Muscle of arm (tissue), 12 donors: Measurements from ENCODE around the gene C21orf91. TPM values are rescaled to one million over a fixed set of nuclear protein-coding genes. Genes with fewer than 3 reads are reported as not detected.
A peak's percentile ranks its signal among the peaks of the same experiment; 100 is the strongest.
"Not testable (repeated sequence)": the region's sequence is repeated elsewhere in the genome, so short reads cannot be mapped to it uniquely, and the experiment has no call there.

Experiments used
- DNase-seq: peaks from one replicate; pipeline ENCODE4 v3.0.0-alpha.2; 2013
- polyA plus RNA-seq, 12 donors: library from polyadenylated mRNA; unstranded; fragments of 120-200 nt; gene quantifications; one replicate each; pipeline ENCODE4 v1.2.1, GENCODE V29; 2013; ENCODE audit not compliant: insufficient read length in 12 of 12

The C21orf91 gene
- polyA plus RNA-seq, 12 donors: 19.2 to 30.8 (median 20.0) TPM; not detected in 1

GRCh38 chr21:17780539-17780938 lies 38.6 kb downstream of the C21orf91 start:
- DNase-seq: no peak

DNA sequence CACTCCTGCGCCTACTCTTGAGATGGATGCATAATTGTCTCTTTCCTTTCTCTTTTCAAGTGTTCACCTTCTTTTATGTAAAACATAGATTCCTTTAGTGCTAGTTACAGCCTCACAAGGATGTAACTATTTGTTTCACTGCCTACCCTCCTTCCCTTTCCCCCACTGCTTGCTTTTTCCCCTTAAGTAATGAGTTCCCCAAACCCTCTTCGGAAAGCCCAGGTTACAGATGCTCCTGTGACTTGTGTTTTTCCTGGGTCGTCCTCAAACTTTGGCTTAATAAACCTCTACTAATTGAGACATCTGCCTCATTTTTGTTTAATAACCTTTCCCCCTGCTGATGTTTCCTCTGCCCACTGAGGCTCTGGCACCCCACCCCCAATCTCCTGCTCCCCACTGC lies 39.2 kb downstream of the C21orf91 start:
- DNase-seq: no peak

GRCh38 chr21:17779496-17779895 lies 39.7 kb downstream of the C21orf91 start:
- DNase-seq: no peak

DNA sequence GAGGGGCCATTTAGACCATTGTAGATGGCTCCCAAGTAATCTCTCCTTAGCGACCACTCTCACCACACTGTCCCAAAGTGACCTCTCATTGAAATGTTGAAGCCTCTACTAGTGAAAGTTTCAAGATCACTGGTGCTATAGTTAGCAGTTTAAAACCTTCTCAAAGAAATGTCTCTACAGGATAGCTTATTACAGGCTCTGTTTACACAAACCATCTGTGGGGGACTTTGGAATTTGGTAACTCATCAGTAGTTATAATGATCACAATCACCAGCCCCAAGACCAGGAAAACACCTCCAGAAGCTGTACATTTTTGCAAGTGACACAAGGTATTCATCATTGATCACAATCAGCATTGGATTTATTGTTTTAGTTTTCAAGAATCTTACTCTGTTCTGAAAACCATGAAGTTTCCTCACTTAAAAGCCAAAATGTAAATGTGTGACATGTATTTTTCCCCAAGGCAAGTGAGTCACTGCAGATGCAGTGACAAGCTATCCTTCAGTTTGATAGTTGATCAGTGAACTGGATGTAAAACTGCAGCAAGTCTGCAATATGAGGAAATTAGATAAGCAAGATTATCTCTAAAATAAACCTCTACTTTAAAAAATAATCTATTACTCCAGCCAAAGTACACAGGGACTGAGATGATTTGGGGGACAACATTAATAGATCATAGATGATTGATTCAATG lies 41.9 kb downstream of the C21orf91 start:
- no peak for DNase-seq

DNA sequence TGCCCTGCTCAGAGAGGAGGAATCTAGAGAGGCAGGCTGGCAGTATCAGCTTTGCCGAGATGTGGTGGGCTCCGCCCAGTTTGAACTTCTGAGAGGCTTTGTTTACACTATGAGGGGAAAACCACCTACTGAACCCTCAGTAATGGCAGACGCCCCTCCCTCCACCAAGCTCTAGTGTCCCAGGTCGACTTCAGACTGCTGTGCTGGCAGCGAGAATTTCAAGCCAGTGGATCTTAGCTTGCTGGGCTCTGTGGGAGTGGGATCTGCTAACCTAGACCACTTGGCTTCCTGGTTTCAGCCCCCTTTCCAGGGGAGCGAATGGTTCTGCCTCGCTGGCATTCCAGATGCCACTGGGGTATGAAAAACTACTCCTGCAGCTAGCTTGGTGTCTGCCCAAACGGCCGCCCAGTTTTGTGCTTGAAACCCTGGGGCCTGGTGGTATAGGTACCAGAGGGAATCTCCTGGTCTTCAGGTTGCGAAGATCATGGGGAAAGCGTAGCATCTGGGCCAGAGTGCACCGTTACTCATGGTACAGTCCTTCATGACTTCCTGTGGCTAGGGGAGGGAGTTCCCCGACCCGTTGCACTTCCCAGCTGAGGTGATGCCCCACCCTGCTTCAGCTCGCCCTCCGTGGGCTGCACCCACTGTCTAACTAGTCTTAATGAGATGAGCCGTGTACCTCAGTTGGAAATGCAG lies 43.6 kb downstream of the C21orf91 start:
- DNase-seq: no peak

DNA sequence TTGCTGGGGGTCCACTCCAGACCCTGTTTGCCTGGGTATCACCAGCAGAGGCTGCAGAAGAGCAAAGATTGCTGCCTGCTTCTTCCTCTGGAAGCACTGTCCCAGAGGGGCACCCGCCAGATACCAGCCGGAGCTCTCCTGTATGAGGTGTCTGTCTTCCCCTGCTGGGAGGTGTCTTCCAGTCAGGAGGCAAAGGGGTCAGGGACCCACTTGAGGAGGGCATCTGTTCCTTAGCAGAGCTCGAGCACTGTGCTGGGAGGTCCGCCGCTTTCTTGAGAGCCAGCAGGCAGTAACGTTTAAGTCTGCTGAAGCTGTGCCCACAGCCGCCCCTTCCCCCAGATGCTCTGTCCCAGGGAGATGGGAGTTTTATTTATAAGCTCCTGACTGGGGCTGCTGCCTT lies 44.1 kb downstream of the C21orf91 start:
- DNase-seq: not testable (repeated sequence)

DNA sequence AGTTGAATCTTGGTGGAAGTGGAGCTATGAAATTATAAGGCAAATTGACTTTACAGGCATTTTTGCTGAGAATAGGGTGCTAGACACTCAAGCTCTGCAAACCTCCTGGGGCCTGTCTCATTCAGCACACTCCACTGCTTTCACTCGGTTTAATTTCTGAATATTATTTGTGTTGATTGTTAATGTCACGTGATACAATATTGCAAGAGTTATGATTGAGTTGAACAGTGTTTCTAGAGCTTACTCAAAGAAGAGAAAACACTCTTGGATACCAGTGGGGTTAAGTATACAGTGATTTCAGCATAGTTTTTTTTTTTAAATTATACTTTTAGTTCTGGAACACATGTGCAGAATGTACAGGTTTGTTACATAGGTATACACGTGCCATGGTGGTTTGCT lies 49.7 kb downstream of the C21orf91 start:
- no peak for DNase-seq

DNA sequence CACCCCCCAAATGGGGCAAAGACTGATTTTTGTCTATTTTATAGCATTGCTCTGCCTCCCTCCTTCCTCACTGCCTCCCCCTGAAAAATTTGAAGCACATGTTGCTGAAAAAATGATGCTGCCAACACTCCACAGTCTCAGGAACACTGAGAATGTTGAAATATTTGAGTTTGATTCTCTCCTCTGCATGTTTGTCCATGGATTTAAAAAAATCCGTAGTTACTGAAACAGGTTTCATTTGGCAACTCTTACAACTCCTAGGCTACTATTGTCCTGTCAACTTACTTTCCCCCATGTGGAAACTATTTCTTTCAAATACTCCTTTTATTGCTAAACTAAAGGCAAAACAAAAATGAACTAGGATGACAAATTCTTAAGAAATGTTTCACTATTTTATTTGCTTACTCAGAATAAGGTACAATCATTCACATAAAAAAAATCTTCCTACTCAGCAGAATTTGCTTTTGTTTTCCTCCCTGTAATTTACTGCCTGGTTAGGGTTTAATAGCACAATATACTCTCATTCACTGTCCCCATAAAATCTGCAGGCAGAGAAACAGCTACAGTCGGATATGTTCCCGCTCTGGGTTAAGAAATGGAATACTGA lies 50.2 kb downstream of the C21orf91 start:
- no peak for DNase-seq

DNA sequence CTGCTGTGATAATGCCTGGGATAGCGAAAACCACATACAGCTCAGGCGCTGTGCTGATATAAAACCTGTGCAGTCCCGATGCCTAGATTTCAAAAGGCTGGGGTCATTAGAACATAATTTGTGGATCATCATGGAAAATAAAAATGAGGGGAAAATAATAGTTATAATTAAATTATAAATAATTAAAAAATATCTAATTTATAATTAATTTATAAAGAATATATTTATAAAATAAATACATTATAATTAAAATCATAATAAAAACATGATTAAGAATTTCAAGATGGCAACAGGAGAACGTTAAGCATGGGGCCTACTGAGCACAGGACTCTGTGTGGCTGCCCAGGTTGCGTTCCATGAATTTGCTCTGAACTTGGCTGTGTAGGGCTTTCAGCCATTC lies 53.9 kb downstream of the C21orf91 start:
- no peak for DNase-seq

DNA sequence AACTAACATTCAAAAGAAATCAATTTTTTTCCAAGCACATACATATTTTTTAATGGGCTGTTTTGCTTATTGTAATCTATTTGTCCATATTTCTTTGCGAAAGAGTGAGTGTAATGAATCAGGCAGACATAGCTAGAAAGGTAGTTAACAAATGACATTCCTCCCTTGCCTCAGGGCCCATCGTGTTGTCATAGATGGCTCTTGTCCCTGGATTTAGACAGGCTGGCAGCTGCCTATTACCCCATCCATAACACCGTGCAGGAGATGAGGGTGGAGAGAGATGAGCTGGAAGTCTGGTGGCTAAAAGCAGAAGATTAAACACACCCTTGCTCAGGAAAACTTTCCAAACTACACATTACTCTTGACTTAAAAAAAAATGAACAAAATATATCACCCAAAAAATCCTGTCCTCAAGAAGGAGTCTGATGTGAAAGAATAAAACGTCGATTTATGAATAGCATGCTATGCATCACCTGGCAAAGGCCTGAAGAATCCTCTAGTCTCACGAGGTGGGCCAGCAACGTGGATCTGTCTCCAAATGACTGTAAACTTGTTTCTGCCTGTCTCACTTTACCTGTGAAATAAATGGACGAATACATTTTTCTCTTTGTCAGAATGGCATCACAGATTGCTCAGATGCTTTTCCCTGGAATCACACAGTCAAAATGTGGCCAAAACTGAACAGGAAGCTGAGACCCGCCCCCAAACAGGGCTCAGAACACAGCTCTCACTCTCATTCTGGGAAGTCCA lies 55.7 kb downstream of the C21orf91 start:
- no peak for DNase-seq

DNA sequence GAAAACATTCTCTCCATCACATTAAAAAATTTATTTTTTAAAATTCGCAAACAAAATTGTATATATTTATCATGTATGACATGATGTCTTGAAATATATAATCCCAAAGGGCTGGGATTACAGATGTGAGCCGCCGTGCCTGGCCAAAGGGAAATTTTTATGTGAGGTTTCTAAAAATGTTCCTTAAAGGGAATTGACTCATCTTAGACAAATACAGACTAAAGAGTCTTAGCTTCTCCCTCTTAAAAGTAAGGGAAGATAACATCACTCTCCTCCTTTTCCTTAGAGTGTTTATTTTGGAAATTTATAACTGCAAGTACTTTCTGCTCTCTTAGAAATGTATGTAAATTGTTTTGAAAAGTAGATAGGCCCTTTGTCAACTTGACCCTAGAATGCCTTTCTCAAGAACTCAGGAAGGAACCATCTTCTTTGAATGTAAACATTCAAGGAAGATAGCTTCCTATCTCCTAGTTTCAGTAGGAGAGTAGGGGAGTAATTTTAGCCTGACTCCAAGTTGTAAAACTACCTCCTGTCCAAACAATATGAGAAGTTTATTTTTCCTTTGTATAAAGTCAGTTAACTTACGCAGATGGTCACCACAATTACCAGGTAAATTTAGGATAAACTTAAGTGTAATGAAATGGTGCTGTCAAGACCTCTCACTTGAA lies 59.5 kb downstream of the C21orf91 start:
- DNase-seq: no peak

- peak; percentile 6 for DNase-seq
Observed at GRCh38 chr21:17758683-17759082, 60.5 kb downstream of the C21orf91 start.

DNA sequence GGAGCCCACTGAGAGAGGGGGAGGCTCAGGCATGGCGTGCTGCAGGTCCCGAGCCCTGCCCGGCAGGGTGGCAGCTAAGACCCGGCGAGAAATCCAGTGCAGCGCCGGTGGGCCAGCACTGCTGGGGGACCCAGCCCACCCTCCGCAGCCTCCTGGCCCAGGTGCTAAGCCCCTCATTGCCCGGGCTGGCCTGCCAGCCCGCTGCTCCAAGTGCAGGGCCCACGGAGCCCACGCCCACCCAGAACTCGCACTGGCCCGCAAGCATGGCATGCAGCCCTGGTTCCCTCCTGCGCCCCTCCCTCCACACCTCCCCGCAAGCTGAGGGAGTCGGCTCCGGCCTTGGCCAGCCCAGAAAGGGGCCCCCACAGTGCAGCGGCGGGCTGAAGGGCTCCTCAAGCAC lies 61.5 kb downstream of the C21orf91 start:
- no peak for DNase-seq

GRCh38 chr21:17753736-17754135 lies 65.4 kb downstream of the C21orf91 start:
- no peak for DNase-seq

- DNase-seq: no peak
Observed at GRCh38 chr21:17752171-17752570, 67.0 kb downstream of the C21orf91 start.

GRCh38 chr21:17746920-17747319 lies 72.2 kb downstream of the C21orf91 start:
- no peak for DNase-seq

DNA sequence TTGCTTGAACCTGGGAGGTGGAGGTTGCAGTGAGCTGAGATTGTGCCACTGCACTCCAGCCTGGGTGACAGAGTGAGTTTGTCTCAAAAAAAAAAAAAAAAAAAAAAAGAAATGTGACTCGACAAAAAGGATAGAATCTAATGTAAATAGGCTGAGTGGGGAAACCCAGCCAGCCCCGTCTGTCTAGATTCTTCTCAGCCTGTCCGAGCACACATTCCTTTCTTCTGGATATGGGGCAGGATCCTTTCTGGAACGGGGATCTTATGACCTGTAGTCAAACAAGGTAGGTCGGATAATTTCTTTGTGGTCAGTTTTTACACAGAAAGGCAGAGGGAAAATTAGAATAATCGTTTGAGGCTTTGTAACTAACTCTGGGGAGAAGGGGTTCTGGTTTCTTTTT lies 74.1 kb downstream of the C21orf91 start:
- no peak for DNase-seq

DNA sequence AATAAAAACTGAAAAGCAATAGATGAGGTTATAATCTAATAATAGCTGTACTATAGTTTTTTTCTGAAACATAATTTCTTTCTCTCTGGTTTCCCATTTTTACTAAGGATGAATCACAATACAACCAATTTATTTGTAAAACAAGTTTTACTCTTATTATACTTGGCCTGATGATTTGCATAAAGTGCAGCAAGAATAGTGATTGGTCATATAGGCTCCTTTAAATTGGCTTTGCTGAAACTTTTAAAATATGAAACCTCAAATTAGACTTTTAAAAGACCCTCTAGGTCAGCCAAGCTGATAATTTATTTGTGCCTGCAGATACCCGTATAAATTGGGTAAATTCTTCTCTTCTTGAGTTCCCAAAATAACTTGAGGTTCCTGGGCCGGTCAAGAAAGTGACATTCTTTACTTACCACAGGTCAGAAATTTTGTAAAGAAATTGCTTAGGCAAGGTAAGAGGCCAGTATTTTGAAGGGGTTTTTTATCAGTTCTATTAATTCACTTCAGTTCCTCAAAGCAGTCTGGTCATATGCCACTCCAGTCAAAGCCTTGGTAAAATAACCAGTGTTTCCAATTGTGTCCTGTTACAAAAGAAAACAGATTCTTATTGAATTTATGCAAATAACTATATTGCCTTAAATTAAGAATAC lies 76.1 kb downstream of the C21orf91 start:
- no peak for DNase-seq

GRCh38 chr21:17742181-17742580 lies 77.0 kb downstream of the C21orf91 start:
- no peak for DNase-seq
